Measurements from ENCODE around the gene MYO18B. TPM values are rescaled to one million over a fixed set of nuclear protein-coding genes. Genes with fewer than 3 reads are reported as not detected.

Gene MYO18B
- total and polyA plus RNA-seq, 2 of the 8 experiments (the other 6 are each of a cell fraction or from before 2014, with no cell fraction given) = 0.62 to 0.78 TPM

DNA sequence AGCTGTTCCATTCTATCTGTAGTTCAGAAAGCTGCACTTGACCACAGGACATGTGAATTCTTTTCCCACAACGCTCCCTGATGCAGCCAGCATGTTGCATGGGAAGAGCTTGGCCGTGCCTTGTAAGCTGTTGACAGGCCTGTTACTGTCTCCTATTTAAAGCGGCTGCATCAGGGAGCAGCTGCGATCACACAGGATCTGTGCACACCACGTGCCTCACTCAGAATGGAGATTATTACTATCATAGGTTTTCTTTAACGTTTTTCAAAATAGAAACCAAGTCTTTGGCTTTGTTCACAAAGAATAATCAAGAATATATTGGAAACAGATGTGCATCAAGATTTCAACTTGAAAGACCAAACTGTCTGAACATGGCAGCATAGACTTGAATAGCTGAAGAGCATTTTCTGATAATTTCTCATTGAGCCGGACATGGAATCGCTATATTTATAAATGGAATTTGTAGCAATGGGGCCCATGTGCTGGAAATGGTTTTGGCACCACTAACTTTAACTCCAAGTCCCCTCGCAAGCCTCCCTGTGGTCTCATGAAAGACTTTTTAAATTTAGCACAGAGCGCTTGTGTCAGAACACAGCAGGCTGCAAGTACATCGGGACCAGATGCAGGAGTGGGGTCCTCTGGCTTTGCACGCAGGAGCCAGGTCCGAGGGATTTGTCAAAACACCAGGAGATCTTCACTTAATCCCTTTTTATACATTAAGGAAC, 40.8 kb upstream of the MYO18B start:
- ChIA-PET POLR2A (ENCODE audit: partially characterized antibody) (no interaction called here), CTCF (ENCODE audit: partially characterized antibody) (interaction anchor here (0.6 to 1.4 kb wide), 7 partner anchors 22 to 239 kb away, joined by 3 read pairs; no protein-coding TSS in a partner anchor)
- Histone ChIP-seq H3K18ac (ENCODE audit: extremely low read depth, low read length) (no peak overlapping the region), H3K36me3 (ENCODE audit: control insufficient read depth in 2 of 4, insufficient read depth in 4 of 4, low read length in 3 of 4) (0 out of 8 replicates have a peak, but pooled peaks cover 0 to 2% (median 0%) of the 10 kb centered on the region in 4 experiments), H3K27me3 (replicated peaks in 1 of 4; ENCODE audit: control insufficient read depth in 3 of 4, extremely low read depth in 1 of 4, insufficient read depth in 3 of 4, low read length in 3 of 4) (no peaks in the 10 kb centered on the region), H4K8ac (ENCODE audit: extremely low read depth, insufficient read depth, low read length) (no peak overlapping the region), H3K4me1 (replicated peaks in 1 of 4; ENCODE audit: control insufficient read depth in 3 of 4, insufficient read depth in 4 of 4, low read length in 3 of 4) (no peaks in the 10 kb centered on the region), H3K27ac (ENCODE audit: low read depth, low read length) (no peak overlapping the region; the same call in 1 of the 2 replicates), H2BK12ac (ENCODE audit: low read depth, low read length) (no peak overlapping the region), H3K56ac (replicated peaks; ENCODE audit: insufficient read length, low read depth, low read length) (no peak overlapping the region), H3K9ac (replicated peaks in 1 of 4; ENCODE audit: extremely low read depth in 1 of 4, low read depth in 3 of 4, low read length in 3 of 4) (no peak overlapping the region), H2BK120ac (replicated peaks; ENCODE audit: low read depth, low read length) (no peak overlapping the region), H3K4ac (replicated peaks; ENCODE audit: insufficient read length, low read depth, low read length) (no peak overlapping the region), H2BK20ac (ENCODE audit: low read length) (no peak overlapping the region), H3K4me2 (ENCODE audit: insufficient read depth in 1 of 2, low read depth in 2 of 2, low read length in 2 of 2) (no peak overlapping the region), H2BK5ac (ENCODE audit: low read depth, low read length) (no peak overlapping the region), H3K23ac (ENCODE audit: insufficient read length) (no peak overlapping the region), H4K5ac (ENCODE audit: insufficient read length, low read depth, low read length) (no peak overlapping the region), H3K79me1 (ENCODE audit: low read depth, low read length) (no peaks in the 10 kb centered on the region), H4K91ac (replicated peaks; ENCODE audit: insufficient read length, low read length) (no peak overlapping the region), H2AFZ (ENCODE audit: low read length) (no peak overlapping the region), H3K9me3 (ENCODE audit: insufficient read depth in 2 of 2, low read depth in 1 of 2, low read length in 1 of 2) (no peaks in the 10 kb centered on the region), H3K79me2 (ENCODE audit: control insufficient read depth in 1 of 2, insufficient read depth in 2 of 2, low read length in 2 of 2) (no peaks in the 10 kb centered on the region), H3K14ac (ENCODE audit: insufficient read length) (no peak overlapping the region), H3K4me3 (ENCODE audit: extremely low read depth in 1 of 4, insufficient read depth in 2 of 4, low read depth in 3 of 4, low read length in 4 of 4) (no peak overlapping the region), H2BK15ac (ENCODE audit: low read length) (no peak overlapping the region), H4K20me1 (replicated peaks in 1 of 2; ENCODE audit: control insufficient read depth in 1 of 2, insufficient read depth in 2 of 2, low read length in 2 of 2) (peaks cover 0 to 1% of the 10 kb centered on the region in 2 experiments), H3K23me2 (ENCODE audit: low read depth, low read length) (no peaks in the 10 kb centered on the region; the same call in 1 of the 2 replicates), H2AK5ac (ENCODE audit: low read depth, low read length) (no peak overlapping the region)
- no peak for DNase-seq (ENCODE audit: low read depth in 1 of 2, low spot score in 2 of 2)
- no peak for FAIRE-seq
- TF ChIP-seq RFX5 (IDR thresholded peaks at IDR 0.05; ENCODE audit: borderline replicate concordance, low read depth, low read length) = no peak
- no peak for TF ChIP-seq SRF (IDR thresholded peaks at IDR 0.05; ENCODE audit: low read depth, low read length)
- no peak for TF ChIP-seq HDAC6 (IDR thresholded peaks at IDR 0.05; ENCODE audit: low read depth, low read length)
- WGBS, 2 experiments (ENCODE audit: extremely low coverage in 1 of 2, insufficient coverage in 1 of 2, insufficient read length in 1 of 2, insufficient replicate concordance in 2 of 2, low coverage in 1 of 2, low lambda C conversion rate in 2 of 2, missing lambda C conversion rate in 1 of 2) = 90% methylated on average over 13 of the region's 13 CpGs; no CpG with 5 or more reads in 1 of the 2 experiments
